Measurements from ENCODE around the gene TGFBI. TPM values are rescaled to one million over a fixed set of nuclear protein-coding genes. Genes with fewer than 3 reads are reported as not detected.
A peak's percentile ranks its signal among the peaks of the same experiment; 100 is the strongest.

TGFBI gene
- total RNA-seq, 4 donors from 2014 or later = 38.4 to 48.0 (median 40.0) TPM

DNA sequence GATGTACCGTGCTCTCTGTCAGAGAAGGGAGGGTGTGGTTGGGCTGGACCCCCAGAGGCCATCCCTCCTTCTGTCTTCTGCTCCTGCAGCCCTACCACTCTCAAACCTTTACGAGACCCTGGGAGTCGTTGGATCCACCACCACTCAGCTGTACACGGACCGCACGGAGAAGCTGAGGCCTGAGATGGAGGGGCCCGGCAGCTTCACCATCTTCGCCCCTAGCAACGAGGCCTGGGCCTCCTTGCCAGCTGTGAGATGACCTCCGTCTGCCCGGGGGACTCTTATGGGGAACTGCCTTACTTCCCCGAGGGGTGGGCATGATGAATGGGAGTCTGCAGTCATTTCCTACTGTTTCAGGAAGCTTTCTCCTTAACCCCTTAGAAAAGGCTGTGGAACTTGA lies 17.5 kb downstream of the TGFBI start:
- TF ChIP-seq, protein P1, sequence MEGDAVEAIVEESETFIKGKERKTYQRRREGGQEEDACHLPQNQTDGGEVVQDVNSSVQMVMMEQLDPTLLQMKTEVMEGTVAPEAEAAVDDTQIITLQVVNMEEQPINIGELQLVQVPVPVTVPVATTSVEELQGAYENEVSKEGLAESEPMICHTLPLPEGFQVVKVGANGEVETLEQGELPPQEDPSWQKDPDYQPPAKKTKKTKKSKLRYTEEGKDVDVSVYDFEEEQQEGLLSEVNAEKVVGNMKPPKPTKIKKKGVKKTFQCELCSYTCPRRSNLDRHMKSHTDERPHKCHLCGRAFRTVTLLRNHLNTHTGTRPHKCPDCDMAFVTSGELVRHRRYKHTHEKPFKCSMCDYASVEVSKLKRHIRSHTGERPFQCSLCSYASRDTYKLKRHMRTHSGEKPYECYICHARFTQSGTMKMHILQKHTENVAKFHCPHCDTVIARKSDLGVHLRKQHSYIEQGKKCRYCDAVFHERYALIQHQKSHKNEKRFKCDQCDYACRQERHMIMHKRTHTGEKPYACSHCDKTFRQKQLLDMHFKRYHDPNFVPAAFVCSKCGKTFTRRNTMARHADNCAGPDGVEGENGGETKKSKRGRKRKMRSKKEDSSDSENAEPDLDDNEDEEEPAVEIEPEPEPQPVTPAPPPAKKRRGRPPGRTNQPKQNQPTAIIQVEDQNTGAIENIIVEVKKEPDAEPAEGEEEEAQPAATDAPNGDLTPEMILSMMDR (IDR thresholded peaks at IDR 0.05 in 4 of 5, conservative IDR thresholded peaks at IDR 0.05 in 1 of 5) = no peak
- no peak for TF ChIP-seq POLR2A (IDR thresholded peaks at IDR 0.05)
- Histone ChIP-seq H3K27ac (no peak overlapping the region), H3K36me3 (no peaks in the 10 kb centered on the region), H3K9me3 (no peaks in the 10 kb centered on the region), H3K4me1 (peaks cover 0 to 6% of the 10 kb centered on the region in 2 donors), H3K27me3 (no peaks in the 10 kb centered on the region), H3K4me3 (no peak overlapping the region)
- ATAC-seq (no peak), DNase-seq (no peak)
- in situ Hi-C loops (cut with MboI; ENCODE audit: low sequenced_read_pairs in 4 of 4) (no loop called here), intact Hi-C loops (cut with DNase I; ENCODE audit: low total_unique reads) (no loop called here)

DNA sequence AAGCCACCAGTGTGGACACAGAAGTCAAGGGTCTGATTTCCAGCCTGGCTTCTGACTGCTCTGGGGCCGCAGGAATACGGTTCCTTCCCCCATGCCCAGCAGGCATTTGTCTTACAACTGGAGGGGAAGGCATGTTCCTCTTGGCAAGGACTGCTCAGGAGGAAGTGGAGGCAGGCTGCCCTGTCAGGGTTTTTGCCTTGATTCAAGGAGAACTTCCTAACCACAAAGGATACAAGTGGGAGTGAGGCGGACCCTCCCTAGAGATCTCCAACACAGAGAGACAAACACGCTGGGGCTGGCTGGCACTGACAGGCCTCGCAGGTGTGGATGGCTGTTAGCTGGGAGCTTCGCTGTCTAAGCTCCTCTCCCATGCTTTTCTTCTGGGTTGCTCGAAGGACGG lies 19.1 kb downstream of the TGFBI start:
- no peak overlapping the region for H3K4me3 ChIP-seq
- H3K9me3 ChIP-seq = no peaks in the 10 kb centered on the region
- H3K27ac ChIP-seq = no peak overlapping the region
- DNase-seq (peak; percentile 23 to 48), ATAC-seq (peak in 1 of 2 donors; percentile 33)
- TF ChIP-seq, protein P1 (IDR thresholded peaks at IDR 0.05 in 4 of 5, conservative IDR thresholded peaks at IDR 0.05 in 1 of 5) = no peak
- no peak for TF ChIP-seq POLR2A (IDR thresholded peaks at IDR 0.05)
- no peaks in the 10 kb centered on the region for H3K27me3 ChIP-seq
- H3K36me3 ChIP-seq = no peaks in the 10 kb centered on the region
- peaks cover 0 to 1% of the 10 kb centered on the region in 2 donors for H3K4me1 ChIP-seq
- intact Hi-C loops (cut with DNase I; ENCODE audit: low total_unique reads) = no loop called here
- in situ Hi-C loops (cut with MboI; ENCODE audit: low sequenced_read_pairs in 4 of 4) = no loop called here

DNA sequence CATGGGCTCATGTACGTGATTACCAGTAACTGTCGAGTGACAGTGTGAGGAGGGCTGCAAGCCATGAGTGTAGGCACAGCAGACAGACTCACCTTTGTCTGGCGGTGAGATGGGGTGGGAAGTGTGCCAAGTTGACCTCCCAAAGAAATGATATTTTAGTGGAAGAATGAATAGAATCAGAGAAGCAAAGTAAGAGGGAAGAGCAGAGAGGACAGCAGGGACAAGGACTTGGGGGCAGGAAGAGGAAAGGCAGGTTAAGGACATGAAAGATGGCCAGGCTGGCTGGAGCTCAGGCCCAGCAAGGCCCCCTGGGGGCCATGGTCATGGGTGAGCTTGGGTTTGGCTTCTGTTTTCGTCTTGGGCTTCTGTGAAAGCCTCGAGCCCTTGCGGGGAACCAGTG lies 20.2 kb downstream of the TGFBI start:
- ATAC-seq (no peak), DNase-seq (no peak)
- in situ Hi-C loops (cut with MboI; ENCODE audit: low sequenced_read_pairs in 4 of 4) (no loop called here), intact Hi-C loops (cut with DNase I; ENCODE audit: low total_unique reads) (no loop called here)
- Histone ChIP-seq H3K4me1 (no peaks in the 10 kb centered on the region), H3K4me3 (no peak overlapping the region), H3K36me3 (no peaks in the 10 kb centered on the region), H3K9me3 (no peaks in the 10 kb centered on the region), H3K27me3 (no peaks in the 10 kb centered on the region), H3K27ac (no peak overlapping the region)
- no peak for TF ChIP-seq POLR2A (IDR thresholded peaks at IDR 0.05)
- TF ChIP-seq, protein P1 (IDR thresholded peaks at IDR 0.05 in 4 of 5, conservative IDR thresholded peaks at IDR 0.05 in 1 of 5) = no peak

DNA sequence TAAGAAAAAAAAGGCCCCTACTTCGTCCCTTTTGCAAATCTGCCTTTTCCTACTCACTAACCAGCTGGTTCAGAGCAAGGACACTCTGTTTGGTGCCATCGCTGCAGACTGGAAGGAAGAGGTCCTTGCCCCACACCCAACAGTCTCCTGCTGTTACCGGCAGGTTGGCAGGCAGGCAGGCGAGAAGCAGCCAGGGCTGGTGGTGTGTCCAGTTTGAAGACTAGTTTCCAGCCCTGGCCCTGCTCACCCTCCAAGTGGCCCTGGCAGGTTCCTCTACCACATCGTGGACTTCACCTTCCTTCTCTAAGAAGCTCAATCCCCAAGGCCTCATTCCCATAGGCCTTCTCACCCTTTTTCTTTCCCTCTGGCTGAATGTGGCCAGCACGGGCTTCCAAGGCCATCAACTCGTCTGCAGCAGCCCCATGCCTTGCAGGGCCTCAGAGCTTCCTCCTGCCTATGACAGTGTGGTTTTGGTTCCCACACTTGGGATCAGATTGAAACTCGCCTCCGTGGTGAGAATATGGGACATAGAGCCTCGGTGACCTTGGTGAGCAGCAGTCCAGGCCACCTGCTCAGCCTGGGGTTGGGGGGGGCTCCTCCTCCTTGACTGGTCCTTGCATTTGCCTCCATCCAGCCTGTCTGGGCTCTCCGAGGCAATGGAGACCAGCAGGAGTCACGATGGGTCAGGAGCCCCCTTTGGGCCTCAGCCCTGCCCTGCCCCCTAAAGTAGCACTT lies 22.9 kb downstream of the TGFBI start:
- Histone ChIP-seq H3K4me3 (no peak overlapping the region), H3K4me1 (peaks cover 0 to 5% of the 10 kb centered on the region in 2 donors), H3K27ac (no peak overlapping the region), H3K36me3 (no peaks in the 10 kb centered on the region), H3K9me3 (no peaks in the 10 kb centered on the region), H3K27me3 (no peaks in the 10 kb centered on the region)
- ATAC-seq (no peak), DNase-seq (no peak)
- TF ChIP-seq POLR2A (IDR thresholded peaks at IDR 0.05) = no peak
- TF ChIP-seq, protein P1 (IDR thresholded peaks at IDR 0.05 in 4 of 5, conservative IDR thresholded peaks at IDR 0.05 in 1 of 5) = no peak
- in situ Hi-C loops (cut with MboI; ENCODE audit: low sequenced_read_pairs in 4 of 4) (no loop called here), intact Hi-C loops (cut with DNase I; ENCODE audit: low total_unique reads) (no loop called here)
